GM12878 (cell line): Measurements from ENCODE around the gene POLN. TPM values are rescaled to one million over a fixed set of nuclear protein-coding genes. Genes with fewer than 3 reads are reported as not detected.

ENCODE experiments used
- CBX3 ChIP-seq: fragments of 200-600 bp; sonication (generic); IDR thresholded peaks from 2 replicates; pipeline ENCODE4 v1.6.1; 2016; ENCODE audit warnings: low read depth, borderline replicate concordance
- CBX5 ChIP-seq: sonication (generic); IDR thresholded peaks from 2 replicates; pipeline ENCODE4 v1.6.1; 2016; ENCODE audit warnings: low read depth, moderate library complexity, mild to moderate bottlenecking, inconsistent platforms
- CHD2 ChIP-seq: IDR thresholded peaks from 2 replicates; pipeline ENCODE4 v1.6.1; 2011; ENCODE audit warnings: low read depth, low read length, improper control_type of control experiment, borderline replicate concordance
- E2F4 ChIP-seq: IDR thresholded peaks from 2 replicates; pipeline ENCODE4 v1.6.1; 2012; ENCODE audit warnings: low read depth, low read length, improper control_type of control experiment
- E4F1 ChIP-seq: fragments of 450-650 bp; IDR thresholded peaks from 2 replicates; pipeline ENCODE4 v1.6.1; 2018; ENCODE audit warnings: borderline replicate concordance, mild to moderate bottlenecking; ENCODE audit not compliant: partially characterized antibody
- IKZF2 ChIP-seq, 2 experiments: fragments of 450-650 bp; IDR thresholded peaks; 2 replicates each; pipeline ENCODE4 v1.6.1; 2017; ENCODE audit warnings: mild to moderate bottlenecking in 2 of 2, moderate library complexity in 2 of 2
- LARP7 ChIP-seq: fragments of 450-650 bp; IDR thresholded peaks from 2 replicates; pipeline ENCODE4 v1.6.1; 2017; ENCODE audit warnings: mild to moderate bottlenecking
- MXI1 ChIP-seq: fragments of 150-350 bp; IDR thresholded peaks from 2 replicates; pipeline ENCODE4 v1.6.1; 2011; ENCODE audit warnings: low read depth, mild to moderate bottlenecking, inconsistent platforms, low read length, improper control_type of control experiment
- NFXL1 ChIP-seq: fragments of 450-650 bp; IDR thresholded peaks from 2 replicates; pipeline ENCODE4 v1.6.1; 2017; ENCODE audit warnings: antibody characterized with exemption, mild to moderate bottlenecking, borderline replicate concordance
- NR2C2 ChIP-seq: IDR thresholded peaks from 2 replicates; pipeline ENCODE4 v1.6.1; 2011; ENCODE audit warnings: borderline replicate concordance, low read depth; ENCODE audit not compliant: control insufficient read depth, insufficient read length
- PAX5 ChIP-seq: IDR thresholded peaks from 2 replicates; pipeline ENCODE4 v1.6.1; 2011; ENCODE audit warnings: low read depth, low read length, borderline replicate concordance
- REST ChIP-seq: IDR thresholded peaks from 2 replicates; pipeline ENCODE4 v1.6.1; 2012; ENCODE audit warnings: mild to moderate bottlenecking, low read depth, low read length
- SMAD5 ChIP-seq: IDR thresholded peaks from 2 replicates; pipeline ENCODE4 v1.6.1; 2016; ENCODE audit warnings: antibody characterized with exemption, low read depth
- TARDBP ChIP-seq: IDR thresholded peaks from 2 replicates; pipeline ENCODE4 v1.6.1; 2016; ENCODE audit warnings: borderline replicate concordance
- ZNF592 ChIP-seq: fragments of 450-650 bp; IDR thresholded peaks from 2 replicates; pipeline ENCODE4 v1.6.1; 2017; ENCODE audit warnings: mild to moderate bottlenecking, moderate library complexity
- polyA plus RNA-seq, 11 experiments: library from polyadenylated mRNA; depleted of rRNA in 4 of 11; unstranded in 6 of 11; stranded (reverse) in 5 of 11; fragments of >200 nt; fragmentation: Nextera tagmentation in 4 of 11; fragmentation: Illumina TruSeq in 1 of 11; extraction: Ambion mirVana in 4 of 11; extraction: Trizol in 1 of 11; gene quantifications; 1 replicate in 1 of 11; 2 replicates in 10 of 11; pipeline versions ENCODE4 v1.2.1 to v1.2.3, GENCODE V29; 2011 to 2016; ENCODE audit warnings: inconsistent platforms in 2 of 11, missing spikeins in 2 of 11, low read depth in 1 of 11
- total RNA-seq, 4 experiments: library from RNA; depleted of rRNA in 3 of 4; stranded (reverse); fragments of >200 nt in 3 of 4; fragmentation: Illumina TruSeq in 1 of 4; extraction: Trizol in 1 of 4; gene quantifications; 2 replicates each; pipeline versions ENCODE4 v1.2.1 to v1.2.3, GENCODE V29; 2013 to 2021

POLN gene
- total and polyA plus RNA-seq, 10 of the 15 experiments (the other 5 are each of a cell fraction or from before 2014, with no cell fraction given): 0.09 to 2.0 (median 0.95) TPM; not detected in 1

GRCh38 chr4:2241410-2242353 lies at the start of gene POLN, which contains the start of gene HAUS3 (continued):
- TF ChIP-seq TARDBP (no peak), ZNF592 (no peak), MXI1 (peak; percentile 89), E4F1 (no peak), LARP7 (peak; percentile 72; the same call in 1 of the 2 replicates), CHD2 (peak; percentile 52; the same call in 1 of the 2 replicates), REST (no peak), CBX3 (no peak), NR2C2 (no peak), E2F4 (peak; percentile 88), NFXL1 (no peak), SMAD5 (no peak), PAX5 (no peak), IKZF2 (IDR thresholded peaks at IDR 0.05) (no peak), CBX5 (no peak)
